Peyer's patch (tissue), 4 donors: ENCODE results near the gene CENPT. TPM values are rescaled to one million over a fixed set of nuclear protein-coding genes. Genes with fewer than 3 reads are reported as not detected.

Experiments
- DNase-seq, 3 donors: peaks; one replicate each; pipeline ENCODE4 v3.0.0-alpha.2; 2017 to 2019
- H3K27ac ChIP-seq, 4 donors: fragments of 200-600 bp; sonication (generic); one replicate each; pipeline ENCODE4 v1.5.1; 2016 to 2019
- H3K27me3 ChIP-seq, 2 donors: fragments of 200-600 bp; sonication (generic); one replicate each; pipeline ENCODE4 v1.5.1; 2019
- H3K36me3 ChIP-seq, 3 donors: fragments of 200-600 bp; sonication (generic); one replicate each; pipeline ENCODE4 v1.5.1; 2016 to 2019
- H3K4me1 ChIP-seq, 4 donors: fragments of 200-600 bp; sonication (generic); one replicate each; pipeline ENCODE4 v1.5.1; 2016 to 2019
- H3K4me3 ChIP-seq, 4 donors: fragments of 200-600 bp; sonication (generic); 1 replicate in 3 of 4; 2 replicates in 1 of 4; pipeline ENCODE4 v1.5.1; 2016 to 2019; ENCODE audit warnings: mild to moderate bottlenecking in 1 of 4
- H3K9me3 ChIP-seq, 4 donors: fragments of 200-600 bp; sonication (generic); one replicate each; pipeline ENCODE4 v1.5.1; 2016 to 2019; ENCODE audit warnings: mild to moderate bottlenecking in 1 of 4
- CTCF ChIP-seq, 6 experiments: fragments of 450-650 bp in 4 of 6; fragments of 200-600 bp in 2 of 6; sonication (generic) in 1 of 6; IDR thresholded peaks; one replicate each; pipeline ENCODE4 v1.5.1; 2017 to 2019; ENCODE audit warnings: antibody characterized with exemption in 6 of 6, mild to moderate bottlenecking in 3 of 6, moderate library complexity in 1 of 6
- POLR2A ChIP-seq, 2 donors: fragments of 450-650 bp; IDR thresholded peaks; one replicate each; pipeline ENCODE4 v1.5.1; 2017; ENCODE audit warnings: antibody characterized with exemption in 2 of 2, mild to moderate bottlenecking in 2 of 2, moderate library complexity in 2 of 2
- total RNA-seq, 4 donors: library from RNA; depleted of rRNA; stranded (reverse); fragments of >200 nt; gene quantifications; one replicate each; pipeline ENCODE4 v1.1.0, GENCODE V29; 2016

Gene CENPT
- total RNA-seq, 4 donors from 2014 or later: 64.8 to 138 (median 94.6) TPM

- H3K4me1 ChIP-seq: peaks cover 0 to 25% (median 7%) of the 10 kb centered on the region in 4 donors
- H3K4me3 ChIP-seq: peak overlapping the region; percentile 73 to 99 (median 88)
- H3K27ac ChIP-seq: peak overlapping the region; percentile 90 to 99 (median 96)
- TF ChIP-seq POLR2A (IDR thresholded peaks at IDR 0.05) (no peak), CTCF (IDR thresholded peaks at IDR 0.05) (no peak)
- H3K36me3 ChIP-seq: no peaks in the 10 kb centered on the region
- no peak for DNase-seq
- no peaks in the 10 kb centered on the region for H3K9me3 ChIP-seq
- H3K27me3 ChIP-seq: no peaks in the 10 kb centered on the region
These were observed 44.9 kb upstream of the CENPT start for GRCh38 chr16:67892375-67892774.

GRCh38 chr16:67888331-67888730 lies 40.8 kb upstream of the CENPT start:
- no peak overlapping the region for H3K27ac ChIP-seq
- no peak overlapping the region for H3K4me3 ChIP-seq
- H3K4me1 ChIP-seq: peaks cover 0 to 11% (median 0%) of the 10 kb centered on the region in 4 donors

GRCh38 chr16:67886387-67886786 lies 38.9 kb upstream of the CENPT start:
- H3K4me3 ChIP-seq: no peak overlapping the region
- H3K27ac ChIP-seq: no peak overlapping the region
- peaks cover 0 to 46% (median 0%) of the 10 kb centered on the region in 3 donors for H3K36me3 ChIP-seq
- no peaks in the 10 kb centered on the region for H3K27me3 ChIP-seq
- TF ChIP-seq POLR2A (IDR thresholded peaks at IDR 0.05) (no peak), CTCF (IDR thresholded peaks at IDR 0.05) (no peak)
- no peak for DNase-seq
- no peaks in the 10 kb centered on the region for H3K9me3 ChIP-seq
- H3K4me1 ChIP-seq: peaks cover 0 to 17% (median 0%) of the 10 kb centered on the region in 4 donors

More at GRCh38 chr16:67888331-67888730, 40.8 kb upstream of the CENPT start:
- no peak for DNase-seq
- peaks cover 0 to 27% (median 0%) of the 10 kb centered on the region in 3 donors for H3K36me3 ChIP-seq
- H3K27me3 ChIP-seq: no peaks in the 10 kb centered on the region
- no peaks in the 10 kb centered on the region for H3K9me3 ChIP-seq
- no peak for TF ChIP-seq POLR2A (IDR thresholded peaks at IDR 0.05)
- no peak for TF ChIP-seq CTCF (IDR thresholded peaks at IDR 0.05)

- TF ChIP-seq CTCF (IDR thresholded peaks at IDR 0.05) (no peak), POLR2A (IDR thresholded peaks at IDR 0.05) (no peak)
- Histone ChIP-seq H3K4me3 (no peak overlapping the region), H3K9me3 (no peaks in the 10 kb centered on the region), H3K27me3 (no peaks in the 10 kb centered on the region), H3K27ac (no peak overlapping the region), H3K36me3 (peaks cover 0 to 50% (median 0%) of the 10 kb centered on the region in 3 donors), H3K4me1 (peaks cover 0 to 17% (median 0%) of the 10 kb centered on the region in 4 donors)
- DNase-seq: no peak
These were observed 38.5 kb upstream of the CENPT start for GRCh38 chr16:67885976-67886375.

GRCh38 chr16:67885545-67885944 lies 38.1 kb upstream of the CENPT start:
- Histone ChIP-seq H3K4me3 (no peak overlapping the region), H3K27ac (no peak overlapping the region), H3K9me3 (no peaks in the 10 kb centered on the region), H3K4me1 (peaks cover 0 to 17% (median 0%) of the 10 kb centered on the region in 4 donors), H3K27me3 (no peaks in the 10 kb centered on the region), H3K36me3 (peaks cover 0 to 55% (median 0%) of the 10 kb centered on the region in 3 donors)
- no peak for DNase-seq
- no peak for TF ChIP-seq CTCF (IDR thresholded peaks at IDR 0.05)
- TF ChIP-seq POLR2A (IDR thresholded peaks at IDR 0.05): no peak

GRCh38 chr16:67884684-67885083 lies 37.2 kb upstream of the CENPT start, which contains the start of gene NRN1L:
NRN1L (plus strand) TSS chr16:67884885; CDS start chr16:67884904, 19 bp downstream.
- Histone ChIP-seq H3K36me3 (peaks cover 0 to 63% (median under 1%) of the 10 kb centered on the region in 3 donors), H3K4me1 (peaks cover 0 to 17% (median 0%) of the 10 kb centered on the region in 4 donors), H3K4me3 (no peak within 1 kb of the TSS), H3K27ac (peak within 1 kb of the TSS in 2 of 4 donors; percentile 59 to 69), H3K9me3 (no peaks in the 10 kb centered on the region), H3K27me3 (no peaks in the 10 kb centered on the region)
- DNase-seq: peak; percentile 31 to 77 (median 75)
- TF ChIP-seq POLR2A (IDR thresholded peaks at IDR 0.05): no peak
- no peak for TF ChIP-seq CTCF (IDR thresholded peaks at IDR 0.05)
